ENCODE results near the gene CTBS. TPM values are rescaled to one million over a fixed set of nuclear protein-coding genes. Genes with fewer than 3 reads are reported as not detected.

Gene CTBS
- total and polyA plus RNA-seq, 2 of the 13 experiments (the other 11 are each of a cell fraction or from before 2014, with no cell fraction given), result 4.7 to 12.4 TPM

GRCh38 chr1:84506729-84507453 lies 67.3 kb downstream of the CTBS start (continued):
- 0 out of 2 replicates have a peak, but pooled peaks have one; percentile 5 for TF ChIP-seq ZNF142 (CRISPR knock-in tag; IDR thresholded peaks at IDR 0.05)
- peak; percentile 84 for TF ChIP-seq HNRNPLL (IDR thresholded peaks at IDR 0.05; ENCODE audit: low read depth, low read length, poor library complexity, severe bottlenecking)
- TF ChIP-seq, protein P1, sequence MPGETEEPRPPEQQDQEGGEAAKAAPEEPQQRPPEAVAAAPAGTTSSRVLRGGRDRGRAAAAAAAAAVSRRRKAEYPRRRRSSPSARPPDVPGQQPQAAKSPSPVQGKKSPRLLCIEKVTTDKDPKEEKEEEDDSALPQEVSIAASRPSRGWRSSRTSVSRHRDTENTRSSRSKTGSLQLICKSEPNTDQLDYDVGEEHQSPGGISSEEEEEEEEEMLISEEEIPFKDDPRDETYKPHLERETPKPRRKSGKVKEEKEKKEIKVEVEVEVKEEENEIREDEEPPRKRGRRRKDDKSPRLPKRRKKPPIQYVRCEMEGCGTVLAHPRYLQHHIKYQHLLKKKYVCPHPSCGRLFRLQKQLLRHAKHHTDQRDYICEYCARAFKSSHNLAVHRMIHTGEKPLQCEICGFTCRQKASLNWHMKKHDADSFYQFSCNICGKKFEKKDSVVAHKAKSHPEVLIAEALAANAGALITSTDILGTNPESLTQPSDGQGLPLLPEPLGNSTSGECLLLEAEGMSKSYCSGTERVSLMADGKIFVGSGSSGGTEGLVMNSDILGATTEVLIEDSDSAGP (CRISPR knock-in tag; IDR thresholded peaks at IDR 0.05; ENCODE audit: borderline replicate concordance), result no peak
- TF ChIP-seq, protein P2, sequence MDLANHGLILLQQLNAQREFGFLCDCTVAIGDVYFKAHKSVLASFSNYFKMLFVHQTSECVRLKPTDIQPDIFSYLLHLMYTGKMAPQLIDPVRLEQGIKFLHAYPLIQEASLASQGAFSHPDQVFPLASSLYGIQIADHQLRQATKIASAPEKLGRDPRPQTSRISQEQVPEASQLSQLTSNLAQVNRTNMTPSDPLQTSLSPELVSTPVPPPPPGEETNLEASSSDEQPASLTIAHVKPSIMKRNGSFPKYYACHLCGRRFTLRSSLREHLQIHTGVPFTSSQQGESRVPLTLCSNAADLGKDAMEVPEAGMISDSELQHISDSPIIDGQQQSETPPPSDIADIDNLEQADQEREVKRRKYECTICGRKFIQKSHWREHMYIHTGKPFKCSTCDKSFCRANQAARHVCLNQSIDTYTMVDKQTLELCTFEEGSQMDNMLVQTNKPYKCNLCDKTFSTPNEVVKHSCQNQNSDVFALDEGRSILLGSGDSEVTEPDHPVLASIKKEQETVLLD (CRISPR knock-in tag; IDR thresholded peaks at IDR 0.05; ENCODE audit: low read depth), result no peak
- no peak for TF ChIP-seq ZNF260 (CRISPR knock-in tag; IDR thresholded peaks at IDR 0.05; ENCODE audit: borderline replicate concordance, low read depth)
- TF ChIP-seq ZNF337 (CRISPR knock-in tag; IDR thresholded peaks at IDR 0.05; ENCODE audit: borderline replicate concordance, low read depth), result 0 out of 2 replicates have a peak, but pooled peaks have one; percentile 33
- TF ChIP-seq TFDP1 (CRISPR knock-in tag; IDR thresholded peaks at IDR 0.05; ENCODE audit: borderline replicate concordance), result peak; percentile 19; the same call in 1 of the 2 replicates
- TF ChIP-seq ZMYM3 (CRISPR knock-in tag; IDR thresholded peaks at IDR 0.05), result 0 out of 2 replicates have a peak, but pooled peaks have one; percentile 21
- TF ChIP-seq ZNF281 (CRISPR knock-in tag; IDR thresholded peaks at IDR 0.05; ENCODE audit: borderline replicate concordance), result peak; percentile 83; the same call in 1 of the 2 replicates
- no peak for TF ChIP-seq MBNL3 (CRISPR knock-in tag; conservative IDR thresholded peaks at IDR 0.05)
- TF ChIP-seq ZNF205 (CRISPR knock-in tag; IDR thresholded peaks at IDR 0.05), result no peak
- TF ChIP-seq ZNF446 (CRISPR knock-in tag; IDR thresholded peaks at IDR 0.05), result no peak
- TF ChIP-seq IRF2 (CRISPR knock-in tag; IDR thresholded peaks at IDR 0.05), result peak; percentile 21; the same call in 1 of the 2 replicates

All from HepG2 (cell line).